Measurements from ENCODE around the gene C4BPB.
A peak's percentile ranks its signal among the peaks of the same experiment; 100 is the strongest.

Gene C4BPB

DNA sequence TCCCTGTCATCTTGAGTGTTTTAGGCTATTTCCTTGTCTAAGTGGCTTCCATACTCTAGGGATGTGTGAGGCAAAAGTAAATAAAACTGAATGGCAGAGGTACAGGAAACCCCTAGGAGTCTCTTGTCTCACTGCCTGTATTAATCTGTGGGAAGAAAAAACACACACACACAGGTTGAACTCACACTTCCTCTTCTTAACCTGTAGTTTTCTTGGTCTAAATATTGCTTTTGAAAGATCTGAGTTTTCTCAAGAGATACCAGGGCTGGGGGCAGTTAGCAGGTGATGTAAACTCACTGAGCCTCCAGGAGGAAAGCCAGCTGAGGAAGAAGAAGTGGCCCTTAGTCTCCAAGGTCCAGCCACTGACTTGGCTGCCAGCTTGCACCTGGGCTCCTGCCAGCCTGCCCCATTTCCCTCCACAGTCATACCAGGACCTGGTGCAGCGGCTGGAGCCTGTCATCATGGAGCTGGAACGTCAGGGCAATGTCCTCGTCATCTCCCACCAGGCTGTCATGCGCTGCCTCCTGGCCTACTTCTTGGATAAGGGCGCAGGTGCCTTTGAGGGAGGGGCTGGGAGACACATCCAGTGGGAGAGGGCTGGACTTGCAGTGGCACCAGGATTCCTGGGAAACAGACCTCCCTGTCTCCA is 18.7 kb upstream of the C4BPB start:
- TF ChIP-seq, protein P1, sequence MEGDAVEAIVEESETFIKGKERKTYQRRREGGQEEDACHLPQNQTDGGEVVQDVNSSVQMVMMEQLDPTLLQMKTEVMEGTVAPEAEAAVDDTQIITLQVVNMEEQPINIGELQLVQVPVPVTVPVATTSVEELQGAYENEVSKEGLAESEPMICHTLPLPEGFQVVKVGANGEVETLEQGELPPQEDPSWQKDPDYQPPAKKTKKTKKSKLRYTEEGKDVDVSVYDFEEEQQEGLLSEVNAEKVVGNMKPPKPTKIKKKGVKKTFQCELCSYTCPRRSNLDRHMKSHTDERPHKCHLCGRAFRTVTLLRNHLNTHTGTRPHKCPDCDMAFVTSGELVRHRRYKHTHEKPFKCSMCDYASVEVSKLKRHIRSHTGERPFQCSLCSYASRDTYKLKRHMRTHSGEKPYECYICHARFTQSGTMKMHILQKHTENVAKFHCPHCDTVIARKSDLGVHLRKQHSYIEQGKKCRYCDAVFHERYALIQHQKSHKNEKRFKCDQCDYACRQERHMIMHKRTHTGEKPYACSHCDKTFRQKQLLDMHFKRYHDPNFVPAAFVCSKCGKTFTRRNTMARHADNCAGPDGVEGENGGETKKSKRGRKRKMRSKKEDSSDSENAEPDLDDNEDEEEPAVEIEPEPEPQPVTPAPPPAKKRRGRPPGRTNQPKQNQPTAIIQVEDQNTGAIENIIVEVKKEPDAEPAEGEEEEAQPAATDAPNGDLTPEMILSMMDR (conservative IDR thresholded peaks at IDR 0.05; ENCODE audit: low read depth, low read length), result no peak
- no peak overlapping the region for H3K4me3 ChIP-seq (ENCODE audit: low read depth, low read length)
- DNase-seq (ENCODE audit: low read depth), result no peak

DNA sequence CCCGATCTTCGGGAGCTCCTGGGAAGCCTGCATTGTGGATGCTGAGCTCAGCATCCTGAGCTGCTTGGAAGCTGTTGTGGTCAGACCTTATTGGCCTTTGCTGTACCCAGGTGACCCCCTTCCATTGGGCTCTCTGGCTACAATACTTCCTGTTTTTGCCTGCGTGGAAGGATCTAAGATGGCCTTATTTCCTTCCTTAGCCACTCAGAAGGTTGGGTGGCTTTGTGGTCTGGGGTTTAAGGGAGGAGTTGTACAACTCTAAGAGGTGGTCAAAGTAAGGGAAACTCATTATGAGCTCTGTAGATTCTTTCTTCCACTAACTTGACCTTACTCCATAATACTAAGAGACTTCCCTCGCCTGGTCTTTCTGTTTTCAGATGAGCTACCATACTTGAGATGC is 17.8 kb upstream of the C4BPB start:
- H3K4me3 ChIP-seq (ENCODE audit: low read depth, low read length), result no peak overlapping the region
- TF ChIP-seq, protein P1 (conservative IDR thresholded peaks at IDR 0.05; ENCODE audit: low read depth, low read length), result no peak
- no peak for DNase-seq (ENCODE audit: low read depth)

DNA sequence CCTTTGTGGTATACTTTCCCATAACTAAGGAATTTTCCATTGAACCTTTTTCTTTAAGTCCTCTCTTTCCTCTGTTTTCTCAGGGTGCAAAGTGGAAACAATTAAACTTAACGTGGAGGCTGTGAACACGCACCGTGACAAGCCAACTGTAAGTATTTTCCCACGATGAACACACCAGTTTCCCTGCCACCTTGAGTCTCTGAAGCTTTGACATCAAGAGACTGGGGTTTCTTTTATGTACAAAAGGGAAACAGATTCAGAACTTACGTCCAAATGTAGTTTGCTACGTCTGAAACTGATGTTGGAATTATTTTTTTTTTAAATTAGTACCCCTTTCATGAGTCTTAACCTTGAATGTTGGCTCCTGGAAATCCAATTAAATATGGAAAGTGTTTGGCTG is 17.2 kb upstream of the C4BPB start:
- no peak for DNase-seq (ENCODE audit: low read depth)
- no peak overlapping the region for H3K4me3 ChIP-seq (ENCODE audit: low read depth, low read length)
- TF ChIP-seq, protein P1 (conservative IDR thresholded peaks at IDR 0.05; ENCODE audit: low read depth, low read length), result no peak

DNA sequence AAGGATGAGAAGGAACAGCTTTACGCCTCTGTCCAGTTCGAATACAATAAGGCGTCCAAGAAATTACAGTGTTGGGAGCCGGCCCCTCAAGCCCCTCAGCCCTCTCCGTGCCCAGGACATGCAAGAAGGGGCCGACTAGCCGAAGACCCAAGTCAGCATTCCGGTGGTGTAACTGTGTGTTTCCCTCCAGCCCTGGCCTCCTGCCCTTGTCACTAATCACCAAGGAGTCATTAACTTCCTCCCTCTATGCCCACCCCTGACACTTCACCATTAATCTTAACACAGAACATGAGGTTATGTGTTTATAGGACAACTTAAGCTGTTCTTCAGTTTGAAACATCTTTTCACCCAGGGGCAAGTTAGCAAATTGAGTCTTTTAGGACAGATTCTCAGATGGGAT is 16.4 kb upstream of the C4BPB start:
- no peak for DNase-seq (ENCODE audit: low read depth)
- no peak overlapping the region for H3K4me3 ChIP-seq (ENCODE audit: low read depth, low read length)
- TF ChIP-seq, protein P1 (conservative IDR thresholded peaks at IDR 0.05; ENCODE audit: low read depth, low read length), result no peak

DNA sequence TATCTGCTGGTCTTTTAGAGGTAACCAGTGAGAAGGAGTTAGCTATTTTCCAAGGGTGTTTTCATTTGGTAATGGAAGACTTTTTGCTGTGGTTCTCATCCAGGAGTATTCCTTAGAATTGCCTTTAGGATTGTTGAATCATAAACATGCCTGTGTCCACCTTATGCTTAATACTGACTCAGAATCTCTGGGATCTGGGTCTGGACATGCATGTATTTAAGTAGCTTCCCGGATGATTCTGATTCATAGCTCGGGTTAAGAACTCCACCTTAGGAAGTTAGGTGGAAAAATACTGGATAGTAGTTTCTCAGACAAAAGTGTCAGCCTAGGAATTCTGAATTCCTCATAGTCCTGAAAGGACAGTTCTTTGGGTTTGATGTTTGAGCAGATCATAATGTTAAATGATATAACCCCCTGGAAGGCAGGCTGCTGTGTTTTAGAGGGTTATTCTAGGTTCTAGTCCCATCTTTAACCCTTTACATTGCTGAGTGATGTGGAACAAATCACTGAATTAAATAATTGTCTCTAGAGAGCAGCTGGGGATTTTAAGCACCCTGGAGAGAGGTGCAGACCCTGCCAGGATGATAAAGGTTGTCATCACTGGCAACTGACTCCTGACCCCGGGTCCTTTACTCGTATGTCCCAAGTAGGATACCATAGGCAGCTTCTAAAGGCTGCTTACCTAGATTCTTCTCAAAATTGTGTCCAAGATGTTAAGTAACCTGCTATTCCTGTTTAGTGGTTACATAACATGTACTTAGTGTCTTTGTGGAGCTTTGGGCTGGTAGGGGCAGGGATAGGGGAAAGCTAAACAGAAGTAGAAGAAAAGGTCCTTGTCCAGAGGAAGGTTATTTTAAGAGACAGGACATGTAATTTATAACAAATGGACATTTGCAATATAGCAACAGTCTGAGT is 14.5 kb upstream of the C4BPB start:
- no peak for DNase-seq (ENCODE audit: low read depth)
- TF ChIP-seq, protein P1 (conservative IDR thresholded peaks at IDR 0.05; ENCODE audit: low read depth, low read length), result no peak
- no peak overlapping the region for H3K4me3 ChIP-seq (ENCODE audit: low read depth, low read length)

DNA sequence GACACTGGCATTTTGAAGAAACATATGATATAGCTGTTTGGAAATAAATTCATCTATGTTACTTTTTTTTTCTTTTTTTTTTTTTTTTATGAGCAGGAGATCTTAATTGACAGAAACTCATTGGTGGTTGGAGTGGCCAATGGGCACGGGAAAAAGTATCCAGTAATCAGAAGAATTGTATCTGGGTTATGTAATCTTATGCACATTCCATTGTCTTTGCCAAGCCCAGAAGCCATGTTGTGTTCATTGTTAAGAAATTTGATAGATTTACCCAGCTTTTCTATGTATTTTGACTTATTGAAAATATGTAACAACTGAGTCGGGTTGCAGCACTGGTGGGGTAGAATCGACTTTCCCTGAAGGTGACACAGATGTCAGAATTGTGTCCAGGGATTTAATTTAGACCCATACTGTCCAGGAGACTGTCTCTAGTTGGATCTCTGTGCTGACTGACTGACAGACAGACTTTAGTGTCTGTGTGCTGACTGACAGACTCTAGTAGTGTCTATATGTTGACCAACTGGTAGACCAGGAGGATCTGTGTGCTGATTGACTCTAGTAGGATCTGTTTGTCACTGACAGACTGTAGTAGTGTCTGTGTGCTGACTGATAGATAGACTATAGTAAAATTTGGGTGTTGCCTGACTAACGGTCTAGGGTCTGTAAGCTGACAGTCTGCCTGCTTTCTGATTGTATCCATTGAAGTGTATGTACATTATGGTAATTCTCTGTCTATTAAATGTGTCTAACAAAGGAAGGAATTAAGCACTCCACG is 12.3 kb upstream of the C4BPB start:
- TF ChIP-seq, protein P1 (conservative IDR thresholded peaks at IDR 0.05; ENCODE audit: low read depth, low read length), result no peak
- DNase-seq (ENCODE audit: low read depth), result peak; percentile 20
- no peak overlapping the region for H3K4me3 ChIP-seq (ENCODE audit: low read depth, low read length)

Data from choroid plexus epithelial cell (primary cell).